Testis (tissue), 3 donors: ENCODE measurements around the gene EDC4. TPM values are rescaled to one million over a fixed set of nuclear protein-coding genes. Genes with fewer than 3 reads are reported as not detected.

ENCODE experiments used
- DNase-seq: peaks from one replicate; pipeline ENCODE4 v3.0.0-alpha.2; 2019
- H3K27ac ChIP-seq, 2 donors: fragments of 200-600 bp; sonication (generic); one replicate each; pipeline ENCODE4 v1.5.1; 2019
- H3K27me3 ChIP-seq: fragments of 200-600 bp; sonication (generic); one replicate; pipeline ENCODE4 v1.5.1; 2019
- H3K36me3 ChIP-seq: fragments of 200-600 bp; sonication (generic); one replicate; pipeline ENCODE4 v1.5.1; 2017; ENCODE audit warnings: low read depth; ENCODE audit errors: missing control alignments
- H3K4me1 ChIP-seq: fragments of 200-600 bp; sonication (generic); one replicate; pipeline ENCODE4 v1.5.1; 2019
- H3K4me3 ChIP-seq, 2 donors: fragments of 200-600 bp; sonication (generic); one replicate each; pipeline ENCODE4 v1.5.1; 2017 to 2019
- H3K9me3 ChIP-seq: fragments of 200-600 bp; sonication (generic); one replicate; pipeline ENCODE4 v1.5.1; 2017
- POLR2A ChIP-seq: fragments of 450-650 bp; IDR thresholded peaks from one replicate; pipeline ENCODE4 v1.6.1; 2017; ENCODE audit warnings: antibody characterized with exemption, mild to moderate bottlenecking, moderate library complexity
- WGBS, 2 donors: methylation state at CpG; one replicate each; pipeline ENCODE4 v1.1.5; 2018; 5-methylcytosine and 5-hydroxymethylcytosine counted together
- intact Hi-C: fragments of 100-400 bp; cut with DNase I; formaldehyde crosslinking; loops from one replicate; pipeline ENCODE4 v1.15.1; 2023; ENCODE audit warnings: low total_unique reads
- polyA plus RNA-seq: library from polyadenylated mRNA; stranded (reverse); fragments of 350-450 nt; fragmentation: Illumina TruSeq; extraction: RNeasy Lipid Tissue Mini Kit (QIAGEN cat#74804); gene quantifications from one replicate; pipeline ENCODE4 v1.2.3, GENCODE V29; 2014; ENCODE audit warnings: low read depth, low replicate concordance; ENCODE audit not compliant: insufficient read depth
- total RNA-seq, 2 donors: library from RNA; depleted of rRNA; stranded (reverse); fragments of >200 nt; gene quantifications; one replicate each; pipeline ENCODE4 v1.2.3, GENCODE V29; 2016
- TF ChIP-seq, protein P1 (sequence below), 3 experiments: fragments of 450-650 bp in 2 of 3; fragments of 200-600 bp in 1 of 3; sonication (generic) in 1 of 3; IDR thresholded peaks; one replicate each; pipeline ENCODE4 v1.5.1; 2016 to 2019; ENCODE audit warnings: antibody characterized with exemption in 3 of 3, mild to moderate bottlenecking in 2 of 3, moderate library complexity in 1 of 3

Gene EDC4
- total and polyA plus RNA-seq, 3 donors from 2014 or later = 96.7 to 107 (median 106) TPM

DNA sequence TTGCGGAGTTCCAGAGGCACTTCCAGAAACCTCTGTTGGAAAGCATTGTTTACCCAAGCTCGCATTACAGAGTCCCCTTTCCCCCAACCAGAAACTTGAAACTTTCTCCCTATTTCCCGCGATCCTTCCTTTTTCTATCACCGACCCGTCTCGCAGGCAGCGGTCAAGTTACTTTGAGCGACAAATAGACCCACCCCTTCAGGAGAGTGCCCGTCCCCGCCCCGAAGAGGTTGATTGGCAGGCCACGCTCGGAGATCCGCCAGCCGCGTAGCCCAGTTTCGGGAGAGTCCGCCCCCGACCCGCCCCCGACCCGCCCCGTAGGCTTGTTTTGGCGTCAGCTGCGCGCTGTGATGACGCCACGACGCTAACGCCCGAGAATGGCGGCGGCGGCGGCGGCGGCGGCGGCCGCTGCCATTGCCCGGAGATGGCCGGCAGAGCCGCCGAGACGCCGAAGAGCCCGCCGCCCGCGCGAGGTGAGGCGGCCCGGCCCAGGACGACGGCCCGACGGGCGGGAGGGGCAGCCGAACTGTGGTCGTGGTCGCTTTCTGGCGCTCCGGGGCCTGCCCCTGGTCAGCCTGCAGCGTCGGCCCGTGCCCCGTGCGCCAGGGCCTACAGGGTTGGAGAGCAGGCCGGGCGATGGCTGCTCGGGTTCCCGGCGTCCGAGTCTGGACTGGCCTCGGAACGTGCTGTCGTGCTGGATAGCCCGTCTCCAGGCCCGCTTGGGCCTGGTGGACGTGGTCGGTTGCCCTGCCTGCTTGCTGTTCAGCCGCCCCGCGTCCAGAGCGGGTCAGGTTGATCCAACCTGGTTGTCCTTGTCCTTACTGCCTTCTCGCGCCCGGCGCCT is 20.3 kb downstream of the EDC4 start, which contains the start of gene PSKH1:
Gene PSKH1 (plus strand): TSS at position 356 of the 844 bp plus-strand sequence. CDS start 15,496 bp downstream, outside the sequence.
- no peaks in the 10 kb centered on the region for H3K36me3 ChIP-seq
- WGBS, 2 donors = 1% methylated on average over 14 to 31 of the region's 90 CpGs
- peak within 1 kb of the TSS; percentile 90 to 96 for H3K4me3 ChIP-seq
- DNase-seq = peak; percentile 98
- H3K27me3 ChIP-seq = no peaks in the 10 kb centered on the region
- intact Hi-C loops = no loop called here
- peak within 1 kb of the TSS; percentile 93 to 94 for H3K27ac ChIP-seq
- TF ChIP-seq, protein P1, sequence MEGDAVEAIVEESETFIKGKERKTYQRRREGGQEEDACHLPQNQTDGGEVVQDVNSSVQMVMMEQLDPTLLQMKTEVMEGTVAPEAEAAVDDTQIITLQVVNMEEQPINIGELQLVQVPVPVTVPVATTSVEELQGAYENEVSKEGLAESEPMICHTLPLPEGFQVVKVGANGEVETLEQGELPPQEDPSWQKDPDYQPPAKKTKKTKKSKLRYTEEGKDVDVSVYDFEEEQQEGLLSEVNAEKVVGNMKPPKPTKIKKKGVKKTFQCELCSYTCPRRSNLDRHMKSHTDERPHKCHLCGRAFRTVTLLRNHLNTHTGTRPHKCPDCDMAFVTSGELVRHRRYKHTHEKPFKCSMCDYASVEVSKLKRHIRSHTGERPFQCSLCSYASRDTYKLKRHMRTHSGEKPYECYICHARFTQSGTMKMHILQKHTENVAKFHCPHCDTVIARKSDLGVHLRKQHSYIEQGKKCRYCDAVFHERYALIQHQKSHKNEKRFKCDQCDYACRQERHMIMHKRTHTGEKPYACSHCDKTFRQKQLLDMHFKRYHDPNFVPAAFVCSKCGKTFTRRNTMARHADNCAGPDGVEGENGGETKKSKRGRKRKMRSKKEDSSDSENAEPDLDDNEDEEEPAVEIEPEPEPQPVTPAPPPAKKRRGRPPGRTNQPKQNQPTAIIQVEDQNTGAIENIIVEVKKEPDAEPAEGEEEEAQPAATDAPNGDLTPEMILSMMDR (IDR thresholded peaks at IDR 0.05) = no peak
- TF ChIP-seq POLR2A = peak; percentile 20
- H3K9me3 ChIP-seq = no peaks in the 10 kb centered on the region
- peaks cover 18% of the 10 kb centered on the region for H3K4me1 ChIP-seq

DNA sequence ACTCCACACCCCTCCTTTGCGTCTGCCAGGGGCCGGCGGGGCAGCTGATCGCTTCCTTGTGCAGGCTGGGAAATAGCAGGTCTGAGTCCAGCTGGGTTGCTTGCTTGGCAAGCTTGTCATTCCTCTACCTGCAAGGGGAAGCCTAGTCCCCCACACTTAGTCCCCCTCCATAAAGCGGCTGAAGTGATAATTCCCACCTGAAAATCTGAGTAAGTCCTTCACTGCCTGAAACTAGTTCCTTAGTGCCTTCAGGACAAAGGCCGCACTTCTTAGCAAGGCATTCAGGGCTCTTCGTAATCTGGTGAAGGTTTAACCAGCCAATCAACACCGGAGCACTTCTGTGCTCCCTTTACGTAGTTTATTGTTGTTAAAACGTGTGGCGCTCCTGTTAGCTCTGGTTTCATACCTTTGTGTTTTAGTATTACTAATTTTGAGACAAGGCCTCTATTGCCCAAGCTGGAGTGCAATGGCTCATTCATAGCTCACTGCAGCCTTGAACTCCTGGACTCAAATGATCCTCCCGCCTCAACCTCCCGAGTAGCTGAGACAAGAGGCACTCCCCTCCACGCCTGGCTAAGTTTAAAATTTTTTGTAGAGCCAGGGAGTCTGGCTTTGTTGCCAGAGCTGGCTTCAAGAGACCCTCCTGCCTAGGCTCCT is 21.0 kb downstream of the EDC4 start:
- Histone ChIP-seq H3K9me3 (no peaks in the 10 kb centered on the region), H3K4me3 (peak overlapping the region; percentile 90 to 96), H3K27me3 (no peaks in the 10 kb centered on the region), H3K36me3 (no peaks in the 10 kb centered on the region), H3K27ac (peak overlapping the region; percentile 93 to 94), H3K4me1 (peaks cover 18% of the 10 kb centered on the region)
- TF ChIP-seq, protein P1 (IDR thresholded peaks at IDR 0.05) = no peak
- no peak for TF ChIP-seq POLR2A
- WGBS, 2 donors = 4 to 11% methylated on average over 12 to 14 of the region's 14 CpGs
- intact Hi-C loops = no loop called here
- no peak for DNase-seq

DNA sequence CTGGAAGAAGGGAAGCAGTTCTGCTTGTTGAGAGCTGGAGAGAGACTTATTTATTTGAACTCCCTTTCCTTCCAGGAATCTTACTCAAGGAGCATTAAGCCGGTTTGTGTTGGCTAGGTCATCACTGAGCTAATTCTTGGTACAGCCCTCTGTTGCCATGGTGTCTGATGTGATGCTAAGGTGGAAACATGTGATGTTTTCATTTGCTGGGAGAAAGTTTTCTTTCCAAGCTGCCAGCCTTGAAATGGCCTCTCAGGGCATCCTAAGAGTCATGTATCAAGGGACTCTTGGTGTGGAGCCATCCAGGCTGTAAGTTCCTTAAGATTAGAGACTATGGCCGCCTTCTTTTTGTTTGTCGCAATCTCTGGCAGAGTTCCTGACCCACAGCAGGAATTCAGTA is 24.4 kb downstream of the EDC4 start:
- Histone ChIP-seq H3K36me3 (no peaks in the 10 kb centered on the region), H3K9me3 (no peaks in the 10 kb centered on the region), H3K4me1 (peaks cover 15% of the 10 kb centered on the region), H3K27me3 (no peaks in the 10 kb centered on the region), H3K27ac (peak overlapping the region in 1 of 2 donors; percentile 27), H3K4me3 (no peak overlapping the region)
- intact Hi-C loops = no loop called here
- DNase-seq = peak; percentile 33
- 71 to 75% methylated on average over 3 of the region's 3 CpGs for WGBS, 2 donors
- TF ChIP-seq, protein P1 (IDR thresholded peaks at IDR 0.05) = no peak
- TF ChIP-seq POLR2A = no peak

DNA sequence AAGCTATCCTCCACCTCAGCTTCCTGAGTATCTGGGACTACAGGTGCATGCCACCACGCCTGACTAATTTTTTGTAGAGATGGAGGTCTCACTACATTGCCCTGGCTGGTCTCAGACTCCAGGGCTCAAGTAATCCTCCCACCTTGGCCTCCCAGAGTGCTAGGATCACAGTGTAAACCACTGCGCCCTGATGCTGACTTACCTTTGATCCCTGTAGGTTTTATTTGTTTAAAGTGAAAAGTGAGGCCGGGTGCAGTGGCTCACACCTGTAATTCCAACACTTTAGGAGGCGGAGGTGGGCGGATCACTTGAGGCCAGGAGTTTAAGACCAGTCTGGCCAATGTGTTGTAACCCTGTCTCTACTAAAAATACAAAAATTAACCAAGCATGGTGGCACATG is 28.9 kb downstream of the EDC4 start:
- DNase-seq = no peak
- intact Hi-C loops = no loop called here
- WGBS, 2 donors = 91 to 100% methylated on average over 5 of the region's 5 CpGs
- Histone ChIP-seq H3K27me3 (no peaks in the 10 kb centered on the region), H3K9me3 (no peaks in the 10 kb centered on the region), H3K4me1 (peaks cover 4% of the 10 kb centered on the region), H3K27ac (no peak overlapping the region), H3K4me3 (no peak overlapping the region), H3K36me3 (no peaks in the 10 kb centered on the region)
- no peak for TF ChIP-seq POLR2A
- TF ChIP-seq, protein P1 (IDR thresholded peaks at IDR 0.05) = no peak
